GM18858 (cell line): ENCODE results near the gene CCSAP.
"Not testable (repeated sequence)": the region's sequence is repeated elsewhere in the genome, so short reads cannot be mapped to it uniquely, and the experiment has no call there.

Source experiments
- ATAC-seq: cut with Tn5 transposase; IDR thresholded peaks from one replicate; pipeline ENCODE4 v1.9.1; 2021; ENCODE audit not compliant: unreplicated experiment

Gene CCSAP

GRCh38 chr1:229327765-229328164, 15.1 kb downstream of the CCSAP start:
- ATAC-seq: not testable (repeated sequence)

DNA sequence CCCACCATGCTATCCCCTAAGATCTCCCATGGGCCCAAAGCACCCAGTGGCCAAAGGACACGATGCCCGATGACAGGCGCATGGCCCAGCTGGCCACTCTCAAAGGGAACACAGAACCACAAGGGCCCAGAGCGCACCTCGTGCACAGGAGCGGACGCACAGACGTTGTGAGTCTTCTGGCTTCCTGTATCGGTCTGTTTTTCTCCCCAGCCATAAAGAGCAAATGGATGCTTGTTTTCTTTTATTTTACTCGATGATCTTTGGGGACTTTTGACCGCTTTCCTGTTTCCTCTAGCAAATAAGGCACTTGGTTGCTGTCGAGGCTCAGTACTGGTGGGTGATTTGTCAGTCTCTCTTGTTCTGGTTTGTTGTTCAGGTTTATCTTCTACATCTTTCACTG, 16.2 kb downstream of the CCSAP start:
- ATAC-seq: no peak

DNA sequence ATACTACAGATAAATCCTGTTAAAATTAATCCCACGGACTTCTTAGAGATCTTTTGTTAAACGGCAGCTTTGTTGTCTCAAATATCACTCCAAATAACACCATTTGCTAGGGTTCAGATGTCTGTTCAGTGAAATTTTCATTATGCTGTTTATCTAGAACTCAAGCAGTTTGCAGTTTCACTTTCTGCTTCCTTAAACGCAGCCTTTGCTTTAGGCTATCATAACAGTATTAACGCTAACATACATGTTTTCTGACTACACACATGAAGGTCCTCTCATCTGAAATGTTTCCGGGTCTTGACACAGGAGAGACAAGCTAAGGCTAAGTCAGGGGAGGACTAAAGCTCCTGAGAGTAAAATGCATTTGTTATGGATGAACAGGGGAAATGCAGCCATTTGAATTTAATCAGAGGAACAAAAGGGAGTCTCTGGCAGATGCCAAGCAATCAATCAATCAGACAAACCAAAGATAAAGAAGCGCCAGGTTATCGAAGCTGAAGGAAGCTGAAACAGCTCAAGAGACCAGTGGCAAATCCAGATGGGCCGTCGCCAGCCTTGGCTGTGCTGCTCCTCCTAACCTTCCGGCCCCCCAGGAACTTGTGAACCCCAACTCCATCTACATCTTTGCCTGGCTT, 16.9 kb downstream of the CCSAP start:
- no peak for ATAC-seq

- ATAC-seq: no peak
These were observed 17.4 kb downstream of the CCSAP start for GRCh38 chr1:229325401-229325800.

DNA sequence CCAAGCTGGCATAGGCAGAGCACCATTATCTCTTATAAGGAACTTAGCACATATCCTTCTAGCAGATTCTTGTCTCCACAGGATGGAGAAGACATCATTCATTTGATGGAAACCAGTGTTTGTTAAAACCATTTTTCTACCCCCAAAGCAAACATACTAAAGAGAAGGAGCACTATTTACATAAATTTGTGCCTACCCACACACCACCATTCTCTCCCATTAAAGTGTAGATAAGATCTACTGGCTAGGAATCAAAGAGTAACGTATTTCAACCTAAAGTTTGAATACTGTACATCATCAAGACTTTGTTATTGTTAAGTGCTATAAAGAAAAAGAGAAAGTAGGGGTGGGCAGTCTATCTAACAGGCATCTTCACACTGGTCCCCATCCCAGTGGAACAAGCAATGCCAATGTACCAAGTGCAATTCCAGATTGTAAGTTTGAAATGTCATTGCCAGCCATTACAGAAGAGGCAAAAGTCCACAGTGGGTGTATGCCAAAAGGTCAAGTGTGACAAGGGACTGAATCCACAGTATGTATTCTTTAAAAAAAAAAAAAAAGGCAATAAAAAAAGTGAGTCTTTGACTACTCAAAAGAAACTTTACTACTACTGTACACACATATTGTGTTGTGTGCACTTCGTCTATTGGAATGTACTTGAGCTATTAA, 18.8 kb downstream of the CCSAP start:
- ATAC-seq: no peak

DNA sequence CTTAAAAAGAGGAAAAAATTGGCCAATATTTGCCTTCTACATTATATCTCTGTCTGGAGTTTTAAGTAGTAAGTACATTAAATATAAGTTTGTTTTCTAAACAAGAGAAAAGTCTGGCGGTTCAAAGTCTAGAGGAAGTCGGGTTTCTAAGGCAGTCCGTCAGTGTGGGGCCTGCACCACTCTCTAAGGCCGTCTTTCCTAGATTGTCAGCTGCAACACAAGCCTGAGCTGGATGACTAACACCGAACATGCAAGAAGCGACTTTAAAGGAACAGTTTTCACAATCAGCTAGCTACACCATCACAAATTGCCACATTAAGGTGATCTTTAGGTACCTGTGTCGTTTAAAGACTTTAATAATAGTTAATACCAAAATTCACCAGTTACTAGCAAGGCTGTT, 19.6 kb downstream of the CCSAP start:
- ATAC-seq: no peak

DNA sequence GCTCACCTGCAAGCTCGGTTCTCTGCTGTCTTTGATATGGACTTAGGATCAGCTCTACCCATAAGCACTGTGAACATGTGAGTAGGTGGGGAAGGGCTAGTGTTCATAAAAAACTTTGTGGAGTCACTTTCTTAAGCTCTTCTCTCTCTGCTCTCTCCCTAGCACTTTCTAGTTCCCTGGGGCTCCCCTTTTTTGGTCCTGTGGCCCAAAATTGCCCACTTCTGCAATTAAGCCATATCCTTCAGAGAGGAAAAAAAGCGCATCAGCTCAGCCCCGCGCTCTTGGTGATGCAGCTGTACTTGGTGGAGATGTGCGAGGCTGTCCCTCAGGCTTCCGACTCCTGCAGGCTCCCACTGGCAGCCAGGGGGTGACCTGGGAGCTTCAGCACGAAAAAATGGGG, 23.4 kb downstream of the CCSAP start:
- ATAC-seq: no peak

DNA sequence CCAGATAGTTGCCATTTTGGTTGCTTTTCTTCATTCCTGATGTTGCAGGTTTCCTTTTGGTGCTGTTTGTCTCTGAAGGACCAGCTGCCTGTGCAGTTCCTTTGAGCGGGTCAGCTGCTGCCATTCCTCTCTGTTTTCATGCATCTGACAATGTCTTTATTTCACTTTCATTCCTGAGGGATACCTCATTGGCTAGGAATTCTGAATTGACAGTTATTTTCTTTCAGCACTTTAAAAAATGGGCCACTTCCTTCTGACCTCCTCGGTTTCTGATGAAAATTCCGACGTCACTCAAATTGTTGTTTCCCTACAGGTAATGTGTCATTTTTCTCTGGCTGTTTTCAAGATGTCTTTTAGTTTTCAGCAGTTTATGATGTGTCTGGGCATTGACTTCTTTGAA, 24.8 kb downstream of the CCSAP start:
- ATAC-seq: no peak

- ATAC-seq: no peak
These were observed 26.7 kb downstream of the CCSAP start for GRCh38 chr1:229316166-229316565.

- ATAC-seq: no peak
These were observed 32.0 kb downstream of the CCSAP start for GRCh38 chr1:229310833-229311232.

GRCh38 chr1:229309684-229310083, 33.2 kb downstream of the CCSAP start:
- ATAC-seq: no peak

DNA sequence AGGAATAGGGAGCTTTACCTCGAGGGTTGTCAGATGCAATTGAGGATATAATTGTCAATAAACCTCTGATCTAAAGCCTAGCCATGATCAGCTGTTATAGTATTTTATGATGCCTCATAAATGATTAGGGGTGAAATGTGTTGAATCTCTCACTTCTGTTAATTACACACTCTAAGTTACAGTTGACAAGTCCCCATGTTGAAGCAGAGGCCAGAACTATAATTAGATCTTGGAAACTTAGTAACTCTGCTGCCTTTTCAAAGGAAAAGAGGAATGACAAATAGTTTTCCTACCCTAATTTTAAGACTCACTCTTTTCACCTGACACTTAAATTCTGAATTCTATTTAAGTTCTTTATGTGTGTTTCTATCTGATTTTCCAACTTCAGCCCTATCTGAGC, 33.8 kb downstream of the CCSAP start:
- ATAC-seq: no peak

DNA sequence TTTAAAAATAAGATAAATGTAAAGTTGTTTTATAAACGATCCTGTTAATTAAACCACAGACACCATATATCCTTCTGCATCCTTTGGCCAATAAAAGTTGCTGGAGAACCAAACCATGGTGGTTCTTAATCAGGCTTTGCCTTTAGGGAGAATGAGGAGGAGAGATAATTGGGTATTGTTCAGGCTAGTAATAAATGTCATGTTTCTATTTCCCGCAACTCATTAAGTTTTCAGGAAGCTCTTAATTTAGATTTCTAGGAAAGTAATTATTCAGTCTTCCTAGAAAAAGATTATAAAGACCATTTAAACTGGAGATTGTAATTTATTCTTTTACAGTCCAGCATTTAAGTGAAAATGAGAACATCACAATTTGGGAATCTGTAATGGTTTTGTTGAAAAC, 37.5 kb downstream of the CCSAP start:
- no peak for ATAC-seq

DNA sequence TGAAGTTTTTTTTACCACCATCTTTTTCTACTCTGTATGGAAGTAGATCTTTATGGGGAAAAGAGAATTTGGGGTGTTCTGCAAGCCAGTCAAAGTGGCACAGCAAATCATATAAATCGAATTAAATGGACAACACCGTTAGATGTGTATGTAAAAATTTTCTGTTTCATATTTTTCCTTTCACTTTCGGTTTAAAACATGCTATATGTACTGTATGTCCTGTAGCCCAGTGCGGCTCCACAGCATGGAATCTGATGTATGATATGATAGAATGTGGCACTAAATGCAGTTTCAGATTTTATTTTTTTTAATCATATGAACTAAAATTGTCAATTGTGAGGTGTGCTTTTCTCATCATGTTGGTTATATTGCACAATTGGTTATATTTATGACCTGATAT, 39.0 kb downstream of the CCSAP start:
- no peak for ATAC-seq

GRCh38 chr1:229302740-229303139, 40.1 kb downstream of the CCSAP start:
- ATAC-seq: no peak

DNA sequence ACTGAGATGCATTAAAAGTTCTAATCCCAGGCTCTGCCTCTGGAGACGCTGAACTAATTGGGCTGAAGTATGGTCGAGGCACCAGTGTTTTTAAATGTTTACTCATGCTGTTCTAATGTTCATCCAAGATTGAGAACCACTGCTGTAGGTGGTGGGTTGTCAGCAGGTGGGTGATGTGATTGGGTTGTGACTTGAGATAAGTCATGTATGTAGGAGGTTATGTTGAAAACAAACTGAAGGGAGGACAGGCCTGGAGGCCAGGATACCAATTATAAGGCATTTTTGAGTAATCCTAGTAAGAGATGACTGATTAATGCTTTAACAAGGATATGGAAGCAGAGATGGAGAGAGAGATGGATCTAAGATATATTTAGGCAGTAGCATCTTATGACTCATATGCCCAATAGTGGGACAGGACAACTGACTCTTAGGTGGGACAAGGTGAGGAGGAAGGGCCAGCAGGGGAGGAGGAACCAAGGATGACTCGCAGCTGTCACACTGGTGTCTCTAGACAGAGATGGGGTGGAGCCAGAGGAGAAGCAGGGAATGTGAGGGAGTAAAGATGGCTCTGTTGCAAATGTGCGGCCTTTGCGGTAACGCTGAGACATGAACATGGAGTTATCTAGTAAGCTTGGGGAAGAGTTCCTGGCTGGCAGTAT, 42.6 kb downstream of the CCSAP start:
- ATAC-seq: no peak

DNA sequence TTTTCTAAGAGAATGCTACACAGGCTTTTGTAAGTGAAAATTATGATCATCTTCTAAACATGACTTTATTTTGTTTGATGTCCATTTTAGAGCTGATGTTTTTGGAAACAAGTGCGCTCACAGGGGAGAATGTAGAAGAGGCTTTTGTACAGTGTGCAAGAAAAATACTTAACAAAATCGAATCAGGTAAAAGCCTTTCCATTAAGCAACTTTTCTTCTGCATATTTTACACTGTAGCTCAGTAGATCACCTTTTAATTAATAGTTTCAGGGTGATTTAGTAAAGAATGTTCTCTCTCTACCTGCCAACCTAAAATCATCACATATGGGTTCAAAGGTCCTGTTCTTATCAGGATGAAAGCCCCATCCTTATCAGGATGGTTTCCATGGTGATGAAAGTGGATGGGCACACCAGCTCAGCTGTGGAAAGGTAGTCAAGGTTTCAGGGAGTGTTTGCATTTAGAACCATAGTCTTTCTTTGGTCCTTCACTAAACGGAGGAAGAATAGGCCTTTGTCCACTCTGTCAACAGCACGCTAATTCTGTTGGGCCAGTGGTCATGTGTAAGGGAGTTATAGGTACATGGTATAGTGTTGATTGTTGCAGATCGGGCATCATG, 43.9 kb downstream of the CCSAP start:
- ATAC-seq: no peak

DNA sequence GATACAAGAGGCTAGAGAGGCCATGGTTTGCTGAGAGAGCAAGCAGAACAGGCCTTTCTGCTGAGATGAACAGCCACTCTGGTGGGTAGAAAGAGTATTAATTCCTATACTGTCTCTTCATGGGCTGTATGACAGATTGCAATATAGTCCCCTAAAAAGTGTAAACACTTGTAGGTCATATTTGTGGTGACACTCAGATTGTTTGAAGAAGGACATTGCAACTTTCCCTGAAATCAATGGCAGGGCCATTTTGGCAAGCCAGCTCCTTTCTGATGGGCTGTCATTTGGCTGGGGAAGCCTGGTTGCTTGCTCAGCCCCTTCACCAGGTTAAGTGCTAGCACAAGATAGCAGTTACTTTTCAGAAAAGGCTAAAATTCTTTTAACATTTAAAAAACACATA, 44.4 kb downstream of the CCSAP start:
- no peak for ATAC-seq

GRCh38 chr1:229297746-229298145, 45.1 kb downstream of the CCSAP start:
- ATAC-seq: no peak

- ATAC-seq: no peak
These were observed 46.3 kb downstream of the CCSAP start for GRCh38 chr1:229296541-229296941.

GRCh38 chr1:229295745-229296144, 47.1 kb downstream of the CCSAP start:
- ATAC-seq: no peak
